Lung (tissue), 12 donors: ENCODE measurements around the gene LAMA3. TPM values are rescaled to one million over a fixed set of nuclear protein-coding genes. Genes with fewer than 3 reads are reported as not detected.

Source experiments
- ATAC-seq: fragments of 200-7000 bp; cut with Tn5 transposase; one replicate; pipeline ENCODE4 v1.9.1; 2020; ENCODE audit warnings: moderate number of reproducible peaks; ENCODE audit not compliant: insufficient read depth, low FRiP score
- DNase-seq, 3 donors: peaks; one replicate each; pipeline ENCODE4 v3.0.0-alpha.2; 2013 to 2017
- H3K27ac ChIP-seq, 2 donors: one replicate each; pipeline ENCODE4 v1.5.1; 2013; ENCODE audit warnings: mild to moderate bottlenecking in 2 of 2, moderate library complexity in 2 of 2, control low read depth in 1 of 2, inconsistent platforms in 1 of 2, low read depth in 1 of 2, low read length in 1 of 2
- H3K27me3 ChIP-seq, 3 donors: one replicate each; pipeline ENCODE4 v1.5.1; 2013; ENCODE audit warnings: low read length in 2 of 3; ENCODE audit not compliant: control insufficient read depth in 3 of 3, insufficient read depth in 3 of 3
- H3K36me3 ChIP-seq, 4 donors: one replicate each; pipeline ENCODE4 v1.5.1; 2013; ENCODE audit warnings: low read length in 4 of 4, mild to moderate bottlenecking in 1 of 4, moderate library complexity in 1 of 4; ENCODE audit not compliant: control insufficient read depth in 4 of 4, insufficient read depth in 4 of 4
- H3K4me1 ChIP-seq, 5 donors: one replicate each; pipeline ENCODE4 v1.5.1; 2013; ENCODE audit warnings: low read length in 5 of 5, mild to moderate bottlenecking in 2 of 5, moderate library complexity in 1 of 5; ENCODE audit not compliant: control insufficient read depth in 5 of 5, insufficient read depth in 5 of 5
- H3K4me3 ChIP-seq: one replicate; pipeline ENCODE4 v1.5.1; 2013; ENCODE audit warnings: mild to moderate bottlenecking, control low read depth, moderate library complexity
- H3K9ac ChIP-seq, 2 donors: one replicate each; pipeline ENCODE4 v1.5.1; 2013; ENCODE audit warnings: low read length in 2 of 2, control low read depth in 1 of 2; ENCODE audit not compliant: insufficient read depth in 1 of 2
- H3K9me3 ChIP-seq, 4 donors: one replicate each; pipeline ENCODE4 v1.5.1; 2013; ENCODE audit warnings: low read length in 3 of 4, mild to moderate bottlenecking in 1 of 4, moderate library complexity in 1 of 4; ENCODE audit not compliant: control insufficient read depth in 4 of 4, insufficient read depth in 3 of 4
- CTCF ChIP-seq: IDR thresholded peaks from 2 replicates; pipeline ENCODE4 v1.5.1; 2012; ENCODE audit warnings: mild to moderate bottlenecking; ENCODE audit errors: control extremely low read depth, extremely low read depth
- WGBS, 2 donors: extraction: QIAGEN DNeasy Blood & Tissue Kit; methylation state at CpG; one replicate each; pipeline ENCODE4 v1.1.7; 2013; 5-methylcytosine and 5-hydroxymethylcytosine counted together
- polyA plus RNA-seq, 2 donors: library from polyadenylated mRNA; stranded (reverse); fragments of 200-250 nt; gene quantifications; one replicate each; pipeline ENCODE4 v1.2.1, GENCODE V29; 2013
- total RNA-seq, 2 donors: library from RNA; depleted of rRNA in 1 of 2; stranded (reverse); fragments of >200 nt in 1 of 2; gene quantifications; one replicate each; pipeline ENCODE4 v1.2.1, GENCODE V29; 2014 to 2021
- donor health status: control.
- donor health status: control.
- donor health status: Bipolar disorder and iron deficiency.
- donor health status: healthy.
- donor health status: DM: yes; HTN: yes; CAD: no.

Gene LAMA3
- total and polyA plus RNA-seq, 4 donors: 14.1 to 110 (median 51.9) TPM

- DNase-seq: no peak
- WGBS, 2 donors: 72 to 90% methylated on average over 6 of the region's 6 CpGs
- no peak for TF ChIP-seq CTCF
- ATAC-seq: no peak
- Histone ChIP-seq H3K9ac (no peak overlapping the region), H3K4me3 (no peak overlapping the region), H3K4me1 (no peaks in the 10 kb centered on the region), H3K36me3 (no peaks in the 10 kb centered on the region), H3K27ac (no peak overlapping the region), H3K9me3 (no peaks in the 10 kb centered on the region), H3K27me3 (no peaks in the 10 kb centered on the region)
Observed at GRCh38 chr18:23972453-23972852, 283.2 kb downstream of the LAMA3 start.

- 95 to 98% methylated on average over 7 of the region's 7 CpGs for WGBS, 2 donors
- H3K27me3 ChIP-seq: no peaks in the 10 kb centered on the region
Observed at GRCh38 chr18:23977103-23977502, 287.9 kb downstream of the LAMA3 start.

GRCh38 chr18:23977719-23978483 is 288.6 kb downstream of the LAMA3 start:
- DNase-seq (peak in 1 of 3 donors; percentile 18), ATAC-seq (no peak)
- Histone ChIP-seq H3K36me3 (no peaks in the 10 kb centered on the region), H3K4me3 (no peak overlapping the region), H3K9me3 (peaks cover 0 to 2% (median 0%) of the 10 kb centered on the region in 4 donors), H3K9ac (no peak overlapping the region), H3K27me3 (no peaks in the 10 kb centered on the region), H3K4me1 (peaks cover 0 to 16% (median 5%) of the 10 kb centered on the region in 5 donors), H3K27ac (no peak overlapping the region)
- no peak for TF ChIP-seq CTCF
- 83 to 92% methylated on average over 1 of the region's 1 CpG for WGBS, 2 donors

More at GRCh38 chr18:23977103-23977502, 287.9 kb downstream of the LAMA3 start:
- Histone ChIP-seq H3K4me3 (no peak overlapping the region), H3K9me3 (peaks cover 0 to 2% (median 0%) of the 10 kb centered on the region in 4 donors), H3K4me1 (peaks cover 0 to 8% (median 3%) of the 10 kb centered on the region in 5 donors), H3K27ac (no peak overlapping the region), H3K36me3 (no peaks in the 10 kb centered on the region), H3K9ac (no peak overlapping the region)
- ATAC-seq (no peak), DNase-seq (no peak)
- TF ChIP-seq CTCF: no peak
